Endodermal cell (in vitro differentiated cells): ENCODE data around the gene SLC44A1. TPM values are rescaled to one million over a fixed set of nuclear protein-coding genes. Genes with fewer than 3 reads are reported as not detected.

Experiments
- DNase-seq: peaks from one replicate; pipeline ENCODE4 v3.0.0-alpha.2; 2017
- H3K27ac ChIP-seq: 2 replicates; pipeline ENCODE4 v1.5.1; 2013; ENCODE audit warnings: mild to moderate bottlenecking, low read depth, low read length, moderate library complexity
- H3K27me3 ChIP-seq: 2 replicates; pipeline ENCODE4 v1.6.1; 2013; ENCODE audit warnings: mild to moderate bottlenecking, low read length, moderate library complexity; ENCODE audit not compliant: insufficient read depth, control insufficient read depth, poor library complexity, severe bottlenecking
- H3K36me3 ChIP-seq: 2 replicates; pipeline ENCODE4 v1.7.0; 2013; ENCODE audit warnings: mild to moderate bottlenecking, low read length, moderate library complexity; ENCODE audit not compliant: control insufficient read depth, insufficient read depth
- H3K4me1 ChIP-seq: one replicate; pipeline ENCODE4 v1.7.0; 2013; ENCODE audit warnings: low read length; ENCODE audit not compliant: control insufficient read depth, insufficient read depth
- H3K4me3 ChIP-seq: 2 replicates; pipeline ENCODE4 v1.5.1; 2013; ENCODE audit warnings: mild to moderate bottlenecking, low read length, moderate library complexity
- H3K9ac ChIP-seq: 2 replicates; pipeline ENCODE4 v1.6.1; 2013; ENCODE audit warnings: mild to moderate bottlenecking, low read length, moderate library complexity; ENCODE audit not compliant: poor library complexity, severe bottlenecking; ENCODE audit errors: extremely low read depth
- H3K9me3 ChIP-seq: 2 replicates; pipeline ENCODE4 v1.6.1; 2013; ENCODE audit warnings: mild to moderate bottlenecking, low read length, moderate library complexity; ENCODE audit not compliant: control insufficient read depth
- H3K27ac Mint-ChIP-seq: 2 replicates; pipeline ENCODE4 v1.8.0; 2020; ENCODE audit warnings: mixed read lengths
- H3K27me3 Mint-ChIP-seq: 2 replicates; pipeline ENCODE4 v1.8.0; 2021; ENCODE audit warnings: mild to moderate bottlenecking, mixed read lengths; ENCODE audit not compliant: insufficient read depth
- H3K36me3 Mint-ChIP-seq: 2 replicates; pipeline ENCODE4 v1.8.0; 2020; ENCODE audit warnings: low read depth, mixed read lengths
- H3K4me1 Mint-ChIP-seq: 2 replicates; pipeline ENCODE4 v1.8.0; 2020; ENCODE audit warnings: mixed read lengths
- H3K4me3 Mint-ChIP-seq: 2 replicates; pipeline ENCODE4 v1.8.0; 2020; ENCODE audit warnings: mild to moderate bottlenecking, moderate library complexity, mixed read lengths
- H3K9me3 Mint-ChIP-seq: 2 replicates; pipeline ENCODE4 v1.8.0; 2020; ENCODE audit warnings: mild to moderate bottlenecking, mixed read lengths
- WGBS, 2 experiments: methylation state at CpG; one replicate each; pipeline versions ENCODE4 v1.1.5 to v1.1.7; 2013; ENCODE audit warnings: missing lambda C conversion rate in 2 of 2, mixed read lengths in 1 of 2; ENCODE audit not compliant: insufficient coverage in 1 of 2, insufficient read length in 1 of 2; 5-methylcytosine and 5-hydroxymethylcytosine counted together
- total RNA-seq, 2 donors: library from RNA; stranded (reverse); fragmentation: NEBNext Ultra II Directional in 1 of 2; extraction: Animal tissue kit (Norgen Biotek cat#: 25700) in 1 of 2; gene quantifications; 2 replicates in 1 of 2; 3 replicates in 1 of 2; pipeline ENCODE4 v1.2.1, GENCODE V29; 2021
- TF ChIP-seq, protein P1 (sequence below): fragments of 200-600 bp; sonication (generic); conservative IDR thresholded peaks from 2 replicates; pipeline ENCODE4 v1.5.0; 2021; ENCODE audit warnings: antibody characterized with exemption, mild to moderate bottlenecking

The SLC44A1 gene
- total RNA-seq, 2 donors from 2014 or later = 69.7 to 73.4 TPM

DNA sequence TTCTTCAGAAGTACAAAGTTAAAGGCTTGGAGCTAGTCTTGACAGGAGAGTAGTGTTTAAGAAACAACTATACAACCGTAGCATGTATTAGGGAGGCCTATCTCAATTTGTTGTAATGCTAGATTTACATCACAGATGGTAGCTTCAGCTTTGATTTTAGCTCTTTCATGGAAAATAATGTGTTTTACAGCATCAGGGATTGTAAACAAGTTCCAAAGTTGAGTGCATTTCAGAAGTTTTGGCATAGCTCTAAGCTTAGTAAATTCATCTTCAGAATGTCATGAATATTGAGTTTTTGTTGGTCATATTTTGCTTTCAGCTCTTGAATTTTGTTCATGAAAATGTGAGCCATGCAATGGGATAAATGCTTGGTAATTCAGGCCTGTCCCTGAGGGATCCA, 30.7 kb downstream of the SLC44A1 start:
- H3K27me3 ChIP-seq = no peaks in the 10 kb centered on the region
- TF ChIP-seq, protein P1, sequence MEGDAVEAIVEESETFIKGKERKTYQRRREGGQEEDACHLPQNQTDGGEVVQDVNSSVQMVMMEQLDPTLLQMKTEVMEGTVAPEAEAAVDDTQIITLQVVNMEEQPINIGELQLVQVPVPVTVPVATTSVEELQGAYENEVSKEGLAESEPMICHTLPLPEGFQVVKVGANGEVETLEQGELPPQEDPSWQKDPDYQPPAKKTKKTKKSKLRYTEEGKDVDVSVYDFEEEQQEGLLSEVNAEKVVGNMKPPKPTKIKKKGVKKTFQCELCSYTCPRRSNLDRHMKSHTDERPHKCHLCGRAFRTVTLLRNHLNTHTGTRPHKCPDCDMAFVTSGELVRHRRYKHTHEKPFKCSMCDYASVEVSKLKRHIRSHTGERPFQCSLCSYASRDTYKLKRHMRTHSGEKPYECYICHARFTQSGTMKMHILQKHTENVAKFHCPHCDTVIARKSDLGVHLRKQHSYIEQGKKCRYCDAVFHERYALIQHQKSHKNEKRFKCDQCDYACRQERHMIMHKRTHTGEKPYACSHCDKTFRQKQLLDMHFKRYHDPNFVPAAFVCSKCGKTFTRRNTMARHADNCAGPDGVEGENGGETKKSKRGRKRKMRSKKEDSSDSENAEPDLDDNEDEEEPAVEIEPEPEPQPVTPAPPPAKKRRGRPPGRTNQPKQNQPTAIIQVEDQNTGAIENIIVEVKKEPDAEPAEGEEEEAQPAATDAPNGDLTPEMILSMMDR = no peak
- H3K36me3 ChIP-seq = peaks cover 6% of the 10 kb centered on the region
- H3K9me3 Mint-ChIP-seq = no peaks in the 10 kb centered on the region
- H3K4me1 ChIP-seq = peaks cover 8% of the 10 kb centered on the region
- H3K9me3 ChIP-seq = no peaks in the 10 kb centered on the region
- H3K4me1 Mint-ChIP-seq = peaks cover 17% of the 10 kb centered on the region
- WGBS, 2 experiments = 93 to 97% methylated on average over 1 of the region's 1 CpG
- H3K27ac ChIP-seq = no peak overlapping the region
- no peak overlapping the region for H3K4me3 Mint-ChIP-seq
- H3K36me3 Mint-ChIP-seq = peaks cover 4% of the 10 kb centered on the region
- no peak overlapping the region for H3K9ac ChIP-seq
- no peak overlapping the region for H3K4me3 ChIP-seq
- no peak for DNase-seq
- H3K27me3 Mint-ChIP-seq = no peaks in the 10 kb centered on the region
- no peak overlapping the region for H3K27ac Mint-ChIP-seq

DNA sequence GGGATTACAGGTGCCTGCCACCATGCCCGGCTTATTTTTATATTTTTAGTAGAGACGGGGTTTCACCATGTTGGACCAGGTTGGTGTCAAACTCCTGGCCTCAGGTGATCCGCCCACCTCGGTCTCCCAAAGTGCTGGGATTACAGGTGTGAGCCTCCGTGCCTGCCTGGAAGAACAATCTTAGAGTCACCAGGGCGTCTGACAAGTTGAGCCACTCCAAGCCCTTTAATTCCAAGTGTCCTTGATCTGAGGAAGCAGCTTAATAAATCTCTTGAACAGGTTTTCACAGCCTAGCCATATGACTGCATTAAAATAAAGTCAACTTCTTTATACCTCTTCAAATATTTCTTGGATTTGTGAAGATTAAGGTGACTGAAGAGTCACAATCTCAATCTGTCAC, 31.5 kb downstream of the SLC44A1 start:
- peaks cover 4% of the 10 kb centered on the region for H3K4me1 ChIP-seq
- Mint-ChIP-seq H3K9me3 (no peaks in the 10 kb centered on the region), H3K36me3 (peaks cover 4% of the 10 kb centered on the region), H3K27me3 (no peaks in the 10 kb centered on the region), H3K27ac (no peak overlapping the region), H3K4me1 (peaks cover 9% of the 10 kb centered on the region), H3K4me3 (no peak overlapping the region)
- TF ChIP-seq, protein P1 = no peak
- no peak overlapping the region for H3K27ac ChIP-seq
- H3K9ac ChIP-seq = no peak overlapping the region
- no peak overlapping the region for H3K4me3 ChIP-seq
- H3K36me3 ChIP-seq = peaks cover 6% of the 10 kb centered on the region
- H3K9me3 ChIP-seq = no peaks in the 10 kb centered on the region
- no peak for DNase-seq
- no peaks in the 10 kb centered on the region for H3K27me3 ChIP-seq
- WGBS, 2 experiments = 92% methylated on average over 6 of the region's 6 CpGs; no CpG with 5 or more reads in 1 of the 2 experiments

DNA sequence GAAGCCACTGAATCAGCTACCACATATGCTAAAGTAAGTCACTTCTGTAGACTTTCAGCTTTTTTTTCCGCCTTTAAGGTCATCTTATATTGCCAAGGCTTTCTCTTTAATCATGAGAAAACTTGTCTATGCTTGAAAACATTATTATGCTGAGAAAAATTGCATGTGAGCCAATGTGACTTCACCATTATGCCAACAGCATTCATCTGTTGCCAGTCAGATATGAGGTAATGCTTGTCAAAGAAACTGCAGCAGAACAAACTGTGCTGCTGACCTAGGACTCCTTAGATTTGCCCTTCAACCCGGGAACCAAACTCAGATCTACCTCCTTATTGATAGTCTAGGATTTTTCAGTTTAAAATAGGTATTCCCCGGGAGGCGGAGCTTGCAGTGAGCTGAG, 34.3 kb downstream of the SLC44A1 start:
- no peaks in the 10 kb centered on the region for H3K27me3 Mint-ChIP-seq
- TF ChIP-seq, protein P1 = no peak
- Histone ChIP-seq H3K36me3 (peaks cover 3% of the 10 kb centered on the region), H3K27ac (no peak overlapping the region), H3K4me1 (no peaks in the 10 kb centered on the region), H3K27me3 (no peaks in the 10 kb centered on the region), H3K9me3 (no peaks in the 10 kb centered on the region), H3K4me3 (no peak overlapping the region), H3K9ac (no peak overlapping the region)
- no peaks in the 10 kb centered on the region for H3K9me3 Mint-ChIP-seq
- WGBS, 2 experiments = 91% methylated on average over 4 of the region's 4 CpGs; no CpG with 5 or more reads in 1 of the 2 experiments
- H3K4me3 Mint-ChIP-seq = no peak overlapping the region
- peaks cover 2% of the 10 kb centered on the region for H3K36me3 Mint-ChIP-seq
- no peak overlapping the region for H3K27ac Mint-ChIP-seq
- H3K4me1 Mint-ChIP-seq = peaks cover 10% of the 10 kb centered on the region
- no peak for DNase-seq
